ENCODE measurements around the gene RPIA.
"Not testable (repeated sequence)": the region's sequence is repeated elsewhere in the genome, so short reads cannot be mapped to it uniquely, and the experiment has no call there.

Gene RPIA

DNA sequence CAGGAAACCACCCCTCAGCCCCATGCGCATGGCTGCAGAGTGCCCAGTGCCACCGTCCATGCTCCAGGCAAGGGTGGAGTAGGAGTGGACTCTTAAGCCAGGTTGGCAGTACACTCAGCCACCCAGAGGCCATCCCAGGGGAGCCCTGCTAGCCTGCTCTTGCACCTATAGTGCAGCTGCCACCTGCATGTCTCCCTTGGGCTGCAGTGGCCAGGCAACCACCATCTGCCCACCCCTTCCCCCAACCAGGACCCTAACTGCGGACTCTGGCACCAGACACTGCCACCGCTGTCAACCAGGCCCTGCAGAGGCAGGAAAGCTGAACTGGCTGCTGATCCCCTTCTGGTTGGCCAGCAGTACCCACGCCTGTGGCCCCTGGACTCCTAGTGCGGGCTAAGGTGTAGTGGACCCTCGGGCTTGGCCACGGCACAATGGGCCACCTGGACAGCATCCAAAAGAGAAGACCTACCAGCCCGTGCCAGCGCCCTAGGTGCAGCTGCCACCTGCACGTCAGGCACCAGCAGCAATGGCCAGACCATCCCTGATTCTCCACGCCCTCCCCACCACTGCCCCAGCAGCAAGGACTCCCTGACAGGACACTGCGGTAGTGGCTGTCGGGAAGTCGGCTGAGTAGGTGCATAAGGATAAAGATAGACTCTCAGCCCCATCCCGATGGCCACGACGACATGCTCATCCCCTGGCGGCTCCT is 72.8 kb downstream of the RPIA start:
- TF ChIP-seq, protein P1, sequence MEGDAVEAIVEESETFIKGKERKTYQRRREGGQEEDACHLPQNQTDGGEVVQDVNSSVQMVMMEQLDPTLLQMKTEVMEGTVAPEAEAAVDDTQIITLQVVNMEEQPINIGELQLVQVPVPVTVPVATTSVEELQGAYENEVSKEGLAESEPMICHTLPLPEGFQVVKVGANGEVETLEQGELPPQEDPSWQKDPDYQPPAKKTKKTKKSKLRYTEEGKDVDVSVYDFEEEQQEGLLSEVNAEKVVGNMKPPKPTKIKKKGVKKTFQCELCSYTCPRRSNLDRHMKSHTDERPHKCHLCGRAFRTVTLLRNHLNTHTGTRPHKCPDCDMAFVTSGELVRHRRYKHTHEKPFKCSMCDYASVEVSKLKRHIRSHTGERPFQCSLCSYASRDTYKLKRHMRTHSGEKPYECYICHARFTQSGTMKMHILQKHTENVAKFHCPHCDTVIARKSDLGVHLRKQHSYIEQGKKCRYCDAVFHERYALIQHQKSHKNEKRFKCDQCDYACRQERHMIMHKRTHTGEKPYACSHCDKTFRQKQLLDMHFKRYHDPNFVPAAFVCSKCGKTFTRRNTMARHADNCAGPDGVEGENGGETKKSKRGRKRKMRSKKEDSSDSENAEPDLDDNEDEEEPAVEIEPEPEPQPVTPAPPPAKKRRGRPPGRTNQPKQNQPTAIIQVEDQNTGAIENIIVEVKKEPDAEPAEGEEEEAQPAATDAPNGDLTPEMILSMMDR (IDR thresholded peaks at IDR 0.05; ENCODE audit: control insufficient read depth, extremely low read depth, insufficient read depth), result no peak
- DNase-seq (ENCODE audit: low read depth), result no peak

DNA sequence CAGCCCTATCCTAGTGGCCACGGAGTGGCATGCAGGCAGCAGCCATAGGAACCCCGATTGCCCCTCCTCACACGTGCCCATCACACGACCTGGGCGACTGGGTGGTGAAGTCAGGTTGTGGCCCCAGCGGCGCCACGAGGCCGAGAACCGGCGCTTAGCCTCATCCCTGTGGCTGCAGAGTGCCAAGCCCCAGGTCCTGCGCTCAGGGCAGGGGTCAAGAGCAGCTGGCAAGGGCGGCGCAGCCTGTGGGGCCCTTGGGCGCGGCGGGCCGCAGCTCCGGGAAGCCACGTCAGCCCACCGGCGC is 73.3 kb downstream of the RPIA start:
- TF ChIP-seq, protein P1 (IDR thresholded peaks at IDR 0.05; ENCODE audit: control insufficient read depth, extremely low read depth, insufficient read depth), result no peak
- no peak overlapping the region for H3K4me3 ChIP-seq (ENCODE audit: low read depth, low read length)
- no peak for DNase-seq (ENCODE audit: low read depth)

More for the DNA sequence above, 72.8 kb downstream of the RPIA start:
- no peak overlapping the region for H3K4me3 ChIP-seq (ENCODE audit: low read depth, low read length)

DNA sequence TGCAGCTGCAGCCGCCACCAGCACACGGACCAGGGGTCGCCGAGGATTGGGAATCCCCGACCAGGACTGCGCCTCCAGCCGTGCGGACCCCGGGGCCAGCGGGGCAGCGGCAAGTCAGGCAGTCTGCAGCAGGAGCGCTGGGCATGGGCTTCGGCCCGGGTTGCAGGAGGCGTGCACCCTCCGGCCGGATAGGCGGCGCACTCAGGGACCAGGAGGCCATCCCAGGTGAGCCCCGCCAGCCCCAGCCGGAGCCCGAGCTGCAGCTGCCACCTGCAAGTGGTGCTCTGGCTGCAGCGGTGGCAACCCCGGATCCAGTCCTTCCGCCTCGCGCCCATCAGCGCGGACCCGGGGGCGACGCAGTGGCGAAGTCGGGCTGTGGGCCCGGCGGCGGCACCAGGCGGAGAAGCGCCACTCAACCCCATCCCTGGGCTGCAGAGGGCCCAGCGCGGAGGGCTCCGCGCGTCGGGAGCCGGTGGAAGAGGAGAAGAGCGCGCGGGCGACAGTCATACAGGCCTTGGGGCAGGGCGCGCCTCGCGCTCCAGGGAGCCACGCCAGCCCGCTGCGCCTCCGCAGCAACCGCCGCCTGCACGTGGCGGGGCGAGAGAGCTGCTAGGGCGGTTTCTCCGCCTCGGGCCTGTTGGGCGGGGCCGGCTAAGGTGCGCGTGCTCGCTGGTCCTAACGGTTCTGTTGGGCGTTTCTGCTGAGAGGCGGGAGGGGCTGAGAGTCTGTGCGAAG is 73.8 kb downstream of the RPIA start:
- TF ChIP-seq, protein P1 (IDR thresholded peaks at IDR 0.05; ENCODE audit: control insufficient read depth, extremely low read depth, insufficient read depth), result no peak
- DNase-seq (ENCODE audit: low read depth), result peak; percentile 17
- H3K4me3 ChIP-seq (ENCODE audit: low read depth, low read length), result no peak overlapping the region

DNA sequence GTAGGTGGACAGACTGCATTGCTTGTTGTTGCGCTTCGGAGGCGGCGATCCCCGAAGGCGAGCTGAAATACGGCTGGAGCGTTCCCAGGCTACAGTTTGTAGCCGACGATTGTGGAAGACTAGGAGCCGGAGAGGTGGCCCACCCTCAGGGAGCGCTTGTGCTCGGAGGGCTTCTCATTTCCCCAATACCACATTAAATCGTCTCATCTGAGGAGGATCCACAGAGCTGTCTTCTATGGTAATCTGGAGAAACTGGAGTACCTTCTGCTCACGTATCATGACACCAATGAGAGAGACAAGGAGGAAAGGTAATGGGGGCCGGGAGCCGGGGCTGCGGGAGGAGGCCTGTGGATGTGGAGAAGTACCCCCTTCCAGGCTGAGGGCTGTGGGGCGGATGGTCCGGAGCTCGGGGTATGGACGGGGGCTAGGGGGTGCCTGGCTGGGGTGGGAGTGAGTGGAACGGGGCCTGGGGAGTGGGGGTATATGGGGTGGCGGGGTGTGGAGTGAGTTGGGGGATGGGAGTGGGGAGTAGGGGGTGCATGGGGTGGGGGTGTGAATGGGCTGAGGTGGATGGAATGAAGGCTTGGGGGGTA is 74.5 kb downstream of the RPIA start:
- DNase-seq (ENCODE audit: low read depth), result not testable (repeated sequence)
- H3K4me3 ChIP-seq (ENCODE audit: low read depth, low read length), result 0 out of 2 replicates have a peak overlapping the region, but pooled peaks have one; percentile 14

DNA sequence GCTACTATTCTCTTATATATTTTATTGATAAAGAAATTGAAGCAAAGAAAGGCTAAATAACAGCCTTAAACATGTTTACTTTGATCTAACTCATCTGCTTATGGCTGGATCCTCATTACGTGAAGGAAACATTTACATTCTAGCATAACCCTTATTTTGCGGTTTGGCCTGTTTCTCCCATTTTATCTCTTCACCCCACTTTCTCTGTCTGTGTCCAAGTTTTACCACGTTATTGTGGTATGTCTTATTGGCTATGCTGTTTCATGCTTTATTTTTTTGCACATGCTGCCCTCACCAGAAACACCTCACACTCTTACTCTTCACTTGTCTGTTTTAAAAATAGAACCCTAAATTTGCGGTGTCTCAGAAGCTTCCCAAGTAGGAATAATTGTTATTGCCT is 78.5 kb downstream of the RPIA start:
- TF ChIP-seq, protein P1 (IDR thresholded peaks at IDR 0.05; ENCODE audit: control insufficient read depth, extremely low read depth, insufficient read depth), result no peak
- no peak for DNase-seq (ENCODE audit: low read depth)
- no peak overlapping the region for H3K4me3 ChIP-seq (ENCODE audit: low read depth, low read length)

DNA sequence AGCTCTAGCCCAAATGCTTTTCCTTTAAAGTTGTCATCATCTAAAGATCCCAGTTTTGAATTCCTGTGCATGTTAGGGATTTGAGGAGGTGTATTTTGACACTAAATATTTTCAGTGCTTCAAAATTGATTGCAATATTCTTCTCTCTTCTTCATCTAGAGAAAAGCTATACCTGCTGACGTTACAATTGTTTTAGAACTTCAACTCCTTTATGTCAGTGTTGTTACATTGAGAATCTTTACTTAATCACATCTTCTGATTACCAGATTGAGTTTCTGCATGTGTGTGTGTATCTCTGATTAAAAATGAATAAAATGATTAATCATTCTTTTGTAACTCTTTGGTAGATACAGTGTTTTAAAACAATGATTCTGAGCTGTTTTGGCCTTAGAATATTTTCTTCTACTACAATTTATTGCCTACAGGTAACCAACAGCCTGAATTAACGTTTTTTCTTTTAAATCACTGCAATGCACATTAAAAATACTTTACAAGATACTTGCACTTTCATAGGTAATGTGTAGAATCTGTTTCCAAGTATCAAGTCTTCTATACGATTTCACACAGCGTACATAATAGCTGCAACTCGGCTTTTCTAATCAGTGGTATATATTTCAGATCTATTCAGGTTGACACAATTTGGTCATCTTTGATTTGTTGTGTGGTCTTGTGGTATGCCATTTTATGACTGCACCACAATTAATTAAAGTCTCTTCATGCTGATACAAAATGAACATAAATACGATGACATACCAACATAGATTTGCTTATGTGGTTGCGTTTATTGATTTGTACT is 82.0 kb downstream of the RPIA start:
- DNase-seq (ENCODE audit: low read depth); H3K4me3 ChIP-seq (ENCODE audit: low read depth, low read length): not testable (repeated sequence)

DNA sequence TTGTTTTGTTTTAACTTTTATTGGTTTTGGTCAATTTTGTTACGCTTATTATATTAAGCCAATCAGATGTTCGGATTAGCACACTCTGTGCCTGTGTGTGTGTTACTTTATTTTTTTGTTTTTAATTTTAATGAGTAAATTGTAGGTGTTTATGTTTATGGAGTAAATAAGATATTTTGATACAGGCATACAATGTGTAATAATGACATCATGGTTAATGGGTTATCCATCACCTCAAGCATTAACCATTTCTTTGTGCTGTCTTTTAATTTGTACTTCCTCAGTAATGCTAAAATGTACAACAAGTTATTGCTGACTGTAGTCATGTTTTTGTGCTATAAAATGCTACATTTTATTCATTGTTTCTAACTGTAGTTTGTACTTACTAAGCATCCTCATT is 97.7 kb downstream of the RPIA start:
- DNase-seq (ENCODE audit: low read depth); H3K4me3 ChIP-seq (ENCODE audit: low read depth, low read length): not testable (repeated sequence)

DNA sequence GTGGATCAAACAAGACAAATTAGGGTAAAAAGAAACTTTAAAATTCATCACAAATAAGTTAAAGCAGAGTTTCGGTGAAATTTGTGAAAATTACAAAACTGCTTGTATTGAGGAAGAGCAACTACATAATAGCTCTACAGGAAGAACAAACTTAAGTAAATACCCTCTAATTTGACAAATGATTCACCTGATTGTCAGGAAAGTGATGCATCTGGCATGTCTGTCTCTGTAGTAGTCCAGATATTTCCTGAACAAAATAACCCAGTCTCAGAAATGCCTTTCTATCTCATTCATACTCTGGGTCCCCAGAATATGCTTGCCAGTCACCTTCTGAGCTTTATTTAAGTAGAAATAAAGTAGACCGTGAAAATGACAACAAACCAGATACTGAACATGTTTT is 104.5 kb downstream of the RPIA start:
- not testable (repeated sequence) for H3K4me3 ChIP-seq (ENCODE audit: low read depth, low read length); DNase-seq (ENCODE audit: low read depth)

DNA sequence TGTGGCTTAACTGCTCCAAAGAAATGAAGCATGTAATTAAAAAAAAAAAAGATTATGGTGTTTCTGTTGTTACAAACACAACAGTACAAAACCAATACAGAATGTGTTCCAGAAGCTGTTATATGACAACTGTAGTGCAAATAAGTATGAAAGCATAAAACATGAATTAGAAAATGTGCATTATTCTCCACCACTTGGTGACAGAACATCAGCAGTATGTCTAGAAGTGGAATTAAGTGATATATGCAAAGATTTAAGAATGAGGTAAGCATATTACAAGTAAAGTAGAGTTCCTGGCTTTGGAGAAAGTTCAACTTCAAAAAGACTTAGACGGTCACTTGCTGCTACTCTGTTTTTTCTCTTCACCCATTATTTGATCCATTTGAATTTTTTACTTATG is 105.0 kb downstream of the RPIA start:
- DNase-seq (ENCODE audit: low read depth); H3K4me3 ChIP-seq (ENCODE audit: low read depth, low read length): not testable (repeated sequence)

DNA sequence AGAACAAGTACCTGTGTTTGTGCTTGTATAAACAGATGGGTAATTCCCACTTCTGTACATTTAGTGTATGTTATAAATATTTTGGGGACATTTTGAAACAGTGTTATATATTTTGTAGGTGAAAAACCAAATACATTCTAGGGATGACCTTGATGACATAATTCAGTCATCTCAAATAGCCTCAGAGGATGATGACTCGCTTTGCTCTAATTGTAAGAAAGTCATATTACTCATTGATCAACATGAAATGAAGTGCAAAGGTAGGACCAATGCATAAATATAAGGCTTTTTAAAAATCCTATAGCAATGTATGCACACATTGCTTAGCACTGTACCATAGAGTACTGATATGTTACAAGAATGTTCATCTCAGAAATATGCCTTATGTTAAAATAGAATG is 105.7 kb downstream of the RPIA start:
- DNase-seq (ENCODE audit: low read depth); H3K4me3 ChIP-seq (ENCODE audit: low read depth, low read length): not testable (repeated sequence)

All from LNCaP clone FGC (cell line).